DMS114 treated with DMSO at 0.1 percent for 48 hours (cell line): Measurements from ENCODE around the gene NTNG1.

ENCODE experiments used
- DNase-seq: peaks from one replicate; lab custom pipeline; 2025; ENCODE audit not compliant: unreplicated experiment; lab: John Stamatoyannopoulos, UW

Gene NTNG1

DNA sequence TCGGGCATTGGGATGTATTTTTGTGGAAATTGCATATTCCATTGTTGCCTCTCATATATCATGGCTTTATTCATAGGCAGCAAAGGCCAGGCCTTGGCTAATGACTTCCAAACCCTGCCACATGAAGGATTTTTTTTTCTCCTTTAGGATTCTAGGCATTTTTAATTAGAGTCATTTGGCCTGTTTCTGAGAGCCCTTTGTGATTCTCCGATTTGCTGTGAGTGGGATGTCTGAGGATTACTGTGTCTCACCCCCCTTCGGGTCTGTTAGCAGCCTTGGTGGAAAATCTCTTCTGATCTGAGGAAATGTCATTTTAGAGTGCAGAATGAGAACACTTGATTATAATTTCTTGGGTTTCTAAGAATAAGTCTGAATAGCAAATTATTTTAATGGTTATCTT, 253.5 kb downstream of the NTNG1 start:
- no peak for DNase-seq

DNA sequence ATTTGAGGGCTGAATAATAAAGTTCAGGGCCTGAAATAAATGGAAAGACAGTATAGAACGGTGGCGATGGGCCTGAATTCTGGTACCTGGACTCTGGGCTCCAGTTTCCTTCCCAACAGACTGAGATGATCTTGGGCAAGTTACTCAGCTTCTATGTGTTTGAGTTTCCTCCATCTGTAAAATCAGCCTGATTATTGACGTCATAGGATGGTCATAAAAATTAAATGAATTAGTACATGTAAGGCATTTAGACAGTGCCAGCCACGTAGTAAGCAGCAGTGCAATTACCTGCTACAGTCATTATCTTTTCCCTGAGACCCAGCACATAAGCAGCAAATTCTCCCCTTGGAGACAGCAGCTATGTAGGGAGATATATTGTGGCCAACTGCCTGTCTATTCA, 260.9 kb downstream of the NTNG1 start:
- DNase-seq: no peak

DNA sequence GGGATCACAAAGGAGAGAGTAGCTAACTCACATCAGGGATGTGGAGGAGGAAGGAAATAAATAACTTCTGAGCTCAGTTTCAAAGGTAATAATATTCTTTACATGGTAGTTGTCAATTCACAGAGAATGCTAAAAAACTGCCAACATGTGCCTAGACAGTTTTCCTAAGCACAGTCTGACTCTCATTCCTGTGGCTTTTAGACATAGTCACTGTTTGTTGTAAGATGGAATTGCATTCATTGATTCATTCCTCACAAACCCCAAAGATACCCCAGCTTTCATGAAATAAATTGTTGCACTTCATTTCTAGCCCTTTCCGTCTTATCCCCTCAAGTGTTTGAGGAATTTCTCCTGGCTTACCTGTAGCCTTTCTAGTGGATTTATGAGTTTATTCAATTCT, 263.9 kb downstream of the NTNG1 start:
- no peak for DNase-seq

DNA sequence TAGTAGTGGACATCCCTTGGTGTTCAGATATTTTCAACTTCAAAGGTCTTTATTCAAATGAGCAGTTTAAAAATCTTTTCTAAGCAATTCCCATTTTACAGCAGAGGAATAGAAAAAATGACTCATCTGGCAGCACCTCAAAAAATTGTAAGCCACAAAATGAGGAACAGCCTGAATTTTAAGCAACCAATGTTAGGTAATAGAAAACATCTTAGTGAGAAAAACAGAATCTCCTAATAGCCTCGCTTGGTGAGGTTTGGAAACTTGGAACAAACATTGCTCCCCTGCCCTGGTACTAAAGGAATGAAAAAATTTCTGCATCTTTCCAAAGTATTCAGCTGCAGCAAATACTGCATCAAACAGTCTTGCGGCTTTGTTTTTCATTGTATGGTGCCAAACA, 264.4 kb downstream of the NTNG1 start:
- no peak for DNase-seq

DNA sequence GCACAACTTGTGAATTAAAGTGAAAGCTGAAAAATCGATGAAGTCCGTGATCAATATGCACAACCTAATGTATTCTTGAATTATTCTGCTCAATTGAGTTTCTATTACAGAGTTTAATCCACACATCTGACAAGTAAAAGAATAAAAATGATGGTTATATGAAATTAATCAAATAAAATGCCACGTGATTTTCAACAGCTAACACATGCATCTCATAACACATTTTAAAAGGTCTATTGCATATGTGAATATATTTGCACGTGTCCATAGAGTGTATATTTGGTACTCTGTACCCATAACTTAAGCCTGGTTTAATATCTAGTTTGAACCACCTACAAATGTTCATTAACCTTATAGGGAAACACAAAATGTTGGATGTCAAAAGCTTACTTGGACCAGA, 266.2 kb downstream of the NTNG1 start:
- no peak for DNase-seq

DNA sequence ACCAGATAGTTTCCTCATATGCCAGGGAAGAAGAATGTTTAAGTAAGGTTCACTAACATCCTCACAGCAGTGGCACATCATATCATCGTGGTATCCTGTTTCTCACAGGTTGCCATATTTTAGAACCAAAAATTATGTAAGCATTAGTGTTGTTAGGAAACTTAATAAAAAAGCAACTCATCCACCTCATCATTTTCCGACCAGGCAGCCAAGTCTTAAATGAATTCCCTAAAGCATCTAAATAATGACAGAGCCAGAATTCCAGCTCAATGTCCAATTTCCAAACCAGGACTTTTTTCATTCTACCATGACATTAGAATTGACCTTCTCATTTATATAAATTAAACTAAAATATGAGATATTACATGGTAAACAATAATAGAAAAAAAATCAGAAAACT, 272.7 kb downstream of the NTNG1 start:
- DNase-seq: no peak

DNA sequence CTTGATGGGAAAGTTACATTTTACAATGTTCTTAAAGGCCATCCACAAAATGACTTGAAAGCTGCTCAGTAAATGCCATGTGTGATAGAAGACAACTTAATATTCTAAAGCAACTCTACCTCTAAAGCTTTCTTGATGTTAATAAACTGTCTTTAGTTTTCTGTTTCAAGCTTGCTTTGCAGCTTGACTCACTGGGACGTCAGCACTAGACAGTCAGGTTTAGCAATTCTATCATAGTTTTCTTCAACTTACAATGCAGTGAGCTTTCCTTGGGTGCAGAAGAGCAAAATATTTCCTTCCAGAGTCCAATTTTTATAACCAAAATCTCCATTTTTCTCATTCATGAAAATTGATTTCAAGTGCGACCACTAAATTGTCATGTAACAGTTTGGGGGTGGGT, 273.1 kb downstream of the NTNG1 start:
- no peak for DNase-seq

DNA sequence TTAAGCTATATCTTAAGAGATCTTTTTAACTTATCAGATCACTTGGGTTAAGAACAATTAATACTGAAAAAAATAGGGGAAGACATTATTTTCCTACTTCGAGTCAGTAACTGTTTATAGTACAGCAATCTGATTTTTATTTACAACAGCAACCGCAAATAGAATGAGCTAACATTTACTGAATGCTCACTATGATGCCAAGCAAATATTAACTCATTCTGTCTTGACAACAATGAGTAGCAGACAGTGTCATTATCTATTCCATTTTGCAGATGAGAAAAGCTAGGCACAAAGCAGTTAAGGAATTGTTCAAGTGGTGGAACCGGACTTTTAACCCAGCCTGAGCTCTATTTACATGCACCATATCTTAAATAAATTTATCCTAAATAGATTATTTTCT, 273.7 kb downstream of the NTNG1 start:
- no peak for DNase-seq

DNA sequence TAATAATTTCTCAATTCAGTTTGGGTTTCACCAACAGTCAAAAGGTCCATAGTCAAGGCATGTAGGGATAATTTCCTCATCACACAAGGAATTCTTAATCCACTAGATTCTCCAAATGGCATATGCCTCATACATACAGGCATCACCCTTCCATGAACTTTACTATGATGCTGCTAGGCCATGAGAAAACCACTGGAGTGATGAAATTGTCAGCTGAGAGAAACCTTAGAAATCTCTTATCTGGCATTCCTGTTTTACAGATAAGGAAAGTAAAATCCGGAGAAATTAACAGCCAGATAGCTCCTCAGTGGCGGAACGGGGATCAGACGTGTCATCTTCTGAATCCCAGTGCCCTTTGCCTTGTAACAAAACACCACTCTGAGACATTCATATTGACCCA, 274.4 kb downstream of the NTNG1 start:
- DNase-seq: no peak

DNA sequence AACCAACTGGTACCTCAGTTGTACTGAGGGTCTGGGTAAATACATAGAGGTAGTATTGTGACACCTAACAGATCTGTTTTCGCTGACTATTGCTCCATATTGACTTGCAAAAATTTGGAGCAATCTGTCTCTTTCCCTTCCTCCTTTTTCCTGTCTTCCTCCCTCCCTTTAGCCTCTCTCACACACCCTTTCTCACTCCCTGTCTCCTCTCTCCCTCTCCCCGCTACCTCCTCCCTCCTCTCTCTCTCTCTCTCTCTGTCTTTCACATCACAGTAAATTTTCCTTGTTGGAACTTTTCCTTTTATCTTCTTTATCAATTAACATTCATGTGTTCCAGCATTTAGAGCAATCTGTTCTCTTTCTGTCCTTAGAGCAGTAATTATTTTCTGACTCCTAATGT, 278.2 kb downstream of the NTNG1 start:
- DNase-seq: no peak

DNA sequence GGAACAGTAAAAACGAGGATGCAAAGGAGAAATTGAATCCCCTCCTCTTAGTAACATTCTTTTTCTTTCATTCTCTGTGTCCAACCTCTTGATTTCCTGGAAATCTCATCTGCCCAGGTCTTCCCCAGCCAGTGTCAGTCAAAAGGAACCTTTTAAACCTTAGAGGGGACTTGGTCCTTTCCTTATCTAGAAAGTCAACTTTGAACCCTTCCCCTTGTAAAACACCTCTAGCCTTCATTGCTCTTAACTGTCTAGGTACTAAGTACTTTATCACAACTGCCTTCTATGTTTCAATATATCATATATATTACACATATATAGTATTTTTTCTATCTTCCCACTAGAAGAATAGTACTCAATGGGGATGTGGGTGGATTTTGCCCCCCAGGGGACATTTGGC, 282.1 kb downstream of the NTNG1 start:
- no peak for DNase-seq

DNA sequence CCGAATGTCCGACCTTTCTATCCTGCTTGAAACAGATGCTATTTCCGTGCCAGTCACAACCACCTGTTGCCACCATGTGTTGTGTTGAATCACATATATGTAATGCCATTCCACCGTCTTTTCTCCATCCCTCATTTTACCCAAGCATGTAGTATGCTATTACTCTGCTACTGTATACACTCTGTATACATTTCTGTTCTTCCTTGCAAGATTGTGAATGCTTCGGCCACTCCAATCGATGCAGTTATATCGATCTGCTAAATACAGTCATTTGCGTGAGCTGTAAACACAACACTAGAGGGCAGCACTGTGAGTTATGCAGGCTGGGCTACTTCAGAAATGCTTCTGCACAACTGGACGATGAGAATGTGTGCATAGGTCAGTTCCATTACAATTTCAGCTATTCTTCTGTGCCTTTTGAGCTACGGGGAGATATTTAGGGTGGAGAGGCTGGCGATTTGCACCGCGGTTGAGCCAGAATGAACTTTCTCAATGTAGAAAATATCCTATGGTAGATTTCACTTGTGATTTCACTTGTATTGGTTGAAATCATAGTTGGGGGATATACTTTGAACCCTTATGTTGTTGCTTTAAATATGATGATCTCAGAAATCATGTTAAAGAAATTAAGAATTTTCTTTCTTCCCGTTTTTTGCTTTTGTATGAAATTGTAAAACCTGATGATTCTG, 289.8 kb downstream of the NTNG1 start:
- peak; percentile 43 for DNase-seq

DNA sequence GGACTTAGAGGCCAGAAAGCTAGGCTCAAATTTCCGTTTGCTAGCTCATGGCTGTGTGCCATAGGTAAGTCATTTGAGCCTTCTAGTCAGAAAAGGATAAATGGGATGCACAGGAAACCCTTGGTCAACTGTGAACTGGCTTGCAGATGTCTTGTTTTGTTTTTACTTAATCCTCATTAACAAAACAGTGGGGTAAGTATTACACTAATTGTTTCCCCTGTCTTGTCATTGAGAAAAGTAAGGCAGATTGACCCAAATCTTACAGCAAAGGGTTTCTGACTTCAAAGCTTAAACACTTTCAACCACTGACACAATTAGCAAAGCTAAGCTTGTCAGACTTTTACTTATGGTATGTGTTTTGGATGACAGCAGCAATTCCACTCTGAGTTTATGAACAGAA, 291.3 kb downstream of the NTNG1 start:
- DNase-seq: no peak

DNA sequence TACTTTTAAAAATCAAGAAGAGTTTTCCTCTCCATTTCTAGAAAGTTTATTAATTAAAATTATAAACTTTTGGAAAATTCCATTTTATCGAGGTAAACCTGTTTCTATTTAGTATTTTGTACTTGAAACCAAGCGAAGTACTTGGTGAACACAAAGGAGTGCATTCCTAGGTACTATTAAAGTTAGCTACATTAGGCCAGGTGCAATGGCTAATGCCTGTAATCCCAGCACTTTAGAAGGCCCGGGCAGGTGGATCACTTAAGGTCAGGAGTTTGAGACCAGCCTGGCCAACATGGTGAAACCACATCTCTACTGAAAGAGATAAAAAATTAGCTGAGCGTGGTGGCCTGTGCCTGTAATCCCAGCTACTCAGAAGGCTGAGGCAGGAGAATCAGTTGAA, 292.2 kb downstream of the NTNG1 start:
- no peak for DNase-seq

DNA sequence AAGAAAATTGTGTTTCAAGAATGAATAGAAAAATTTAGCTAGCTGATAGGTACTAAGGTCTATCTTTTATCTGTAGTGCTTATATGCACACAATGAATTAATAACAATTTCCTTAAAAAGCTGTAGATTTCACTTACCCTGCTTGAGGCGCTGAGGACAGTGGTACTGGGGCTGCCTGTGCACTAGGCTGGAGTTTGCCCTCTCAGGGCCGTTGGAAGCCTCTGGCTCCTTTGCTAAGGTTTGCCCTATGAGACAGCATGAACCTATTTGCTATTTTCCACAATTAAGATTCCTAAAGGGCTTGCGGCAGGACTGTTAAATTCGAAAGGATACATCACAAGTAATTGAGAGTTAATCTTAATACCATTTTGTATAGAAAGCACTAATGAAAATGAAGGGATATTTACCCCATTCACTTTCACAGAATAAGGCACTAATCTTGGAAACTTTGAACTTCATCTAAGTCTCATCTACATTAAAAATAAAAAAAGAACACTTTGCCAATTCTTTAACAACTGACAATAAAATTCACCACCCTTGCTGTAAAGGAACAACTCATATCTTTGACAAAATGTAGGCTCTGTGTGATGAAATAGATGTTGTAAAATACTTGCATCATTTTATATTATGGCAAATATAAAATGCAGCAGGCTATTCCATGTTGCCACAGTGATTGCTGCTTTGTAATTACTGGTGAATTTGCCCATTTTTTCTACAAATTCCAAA, 293.0 kb downstream of the NTNG1 start:
- DNase-seq: no peak

DNA sequence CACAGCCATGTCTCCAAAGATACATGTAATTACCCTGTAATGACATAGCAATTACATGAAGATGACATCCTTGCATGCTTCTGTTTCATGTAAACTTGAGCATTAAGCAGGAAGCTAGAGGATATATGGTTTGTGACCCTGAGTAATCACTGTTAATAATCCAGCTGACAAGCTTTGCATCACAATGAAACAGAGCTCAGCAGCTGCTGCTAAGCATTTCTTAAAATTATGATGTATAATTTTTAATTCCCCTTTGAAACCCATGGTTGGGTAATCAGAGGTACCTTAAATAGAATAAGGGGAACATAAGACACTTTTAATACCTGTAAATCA, 293.5 kb downstream of the NTNG1 start:
- DNase-seq: no peak

DNA sequence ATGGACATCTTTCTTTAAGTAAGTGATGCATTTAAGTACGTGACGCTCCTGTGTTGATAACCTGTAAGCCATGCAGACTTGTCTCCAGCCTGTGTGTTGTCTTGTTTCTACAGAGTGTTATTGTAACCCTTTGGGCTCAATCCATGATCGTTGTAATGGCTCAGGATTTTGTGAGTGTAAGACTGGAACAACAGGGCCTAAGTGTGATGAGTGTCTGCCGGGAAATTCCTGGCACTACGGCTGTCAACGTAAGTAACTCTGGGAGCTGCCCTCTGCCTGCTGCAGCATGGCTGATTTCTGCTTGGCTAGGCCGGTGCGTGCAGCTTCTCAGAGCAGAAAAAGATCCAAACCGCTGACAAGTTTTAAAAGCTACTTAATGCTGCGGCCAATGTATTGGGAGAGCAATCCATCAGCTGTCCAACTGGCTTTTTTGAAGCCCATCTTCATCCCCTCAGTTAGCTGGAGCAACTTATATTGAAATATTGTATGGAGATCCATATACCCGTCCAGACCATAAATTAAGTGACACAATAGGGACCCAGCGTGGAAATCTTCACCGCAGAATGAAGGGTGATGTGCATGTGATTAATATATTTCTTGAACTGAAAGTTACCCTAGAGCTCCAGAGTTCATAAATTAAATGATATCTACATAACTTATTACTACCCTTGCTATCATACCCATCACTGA, 295.9 kb downstream of the NTNG1 start:
- DNase-seq: no peak

DNA sequence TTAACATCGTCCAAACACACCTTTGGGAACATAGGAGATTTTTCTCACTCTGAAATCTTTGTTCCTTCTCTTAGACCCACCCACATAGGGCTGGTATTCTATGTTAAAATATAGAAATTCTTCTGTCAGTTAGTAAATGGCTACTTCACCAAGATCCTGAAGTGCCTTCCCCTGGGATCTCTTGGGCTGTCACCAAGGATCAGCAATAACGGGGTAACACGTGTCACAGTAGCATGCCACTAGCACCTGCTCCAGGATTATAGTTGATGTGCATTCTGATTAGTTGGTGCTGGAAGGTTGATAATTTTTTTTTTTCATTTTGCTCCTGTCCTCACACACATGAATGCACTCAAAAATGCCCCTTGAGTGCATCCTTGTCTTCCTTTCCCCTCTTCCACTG, 298.7 kb downstream of the NTNG1 start:
- no peak for DNase-seq

DNA sequence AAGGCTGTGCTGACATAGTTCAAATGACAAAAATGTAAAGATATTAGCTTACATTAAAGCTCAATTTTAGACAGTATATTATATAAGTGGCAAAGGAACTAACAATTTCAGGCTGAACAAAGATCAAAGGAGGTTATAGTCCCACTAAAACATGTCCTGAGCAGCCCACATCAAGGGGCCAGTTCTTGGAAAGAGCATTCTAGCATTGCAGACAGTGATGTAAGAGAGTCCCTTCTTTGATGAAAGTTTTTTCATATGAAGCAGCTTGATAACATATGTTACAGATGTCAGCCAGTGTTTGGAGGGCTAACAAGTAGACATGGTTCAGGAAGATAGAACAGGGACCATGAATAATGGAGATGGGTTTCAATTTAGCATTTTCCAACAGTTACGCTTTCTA, 301.7 kb downstream of the NTNG1 start:
- DNase-seq: no peak

DNA sequence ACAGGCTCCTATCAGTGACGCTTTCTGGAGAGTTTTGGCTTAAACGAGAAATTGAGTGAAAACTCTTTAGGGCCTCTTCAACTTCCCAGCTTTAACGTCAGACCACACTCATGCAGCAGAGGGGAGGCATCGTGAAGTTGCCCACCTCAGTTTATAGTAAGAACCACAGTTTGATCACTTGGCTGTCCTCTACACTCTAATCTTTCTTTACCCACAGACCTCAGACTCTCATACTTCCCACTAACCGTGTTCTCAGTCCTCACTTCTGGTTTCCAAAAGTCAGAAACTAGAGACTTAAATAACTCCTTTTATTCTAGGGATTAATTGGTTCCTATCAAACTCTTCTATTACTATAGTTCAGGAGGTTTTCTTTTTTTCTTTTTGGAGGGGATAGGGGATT, 302.2 kb downstream of the NTNG1 start:
- no peak for DNase-seq

DNA sequence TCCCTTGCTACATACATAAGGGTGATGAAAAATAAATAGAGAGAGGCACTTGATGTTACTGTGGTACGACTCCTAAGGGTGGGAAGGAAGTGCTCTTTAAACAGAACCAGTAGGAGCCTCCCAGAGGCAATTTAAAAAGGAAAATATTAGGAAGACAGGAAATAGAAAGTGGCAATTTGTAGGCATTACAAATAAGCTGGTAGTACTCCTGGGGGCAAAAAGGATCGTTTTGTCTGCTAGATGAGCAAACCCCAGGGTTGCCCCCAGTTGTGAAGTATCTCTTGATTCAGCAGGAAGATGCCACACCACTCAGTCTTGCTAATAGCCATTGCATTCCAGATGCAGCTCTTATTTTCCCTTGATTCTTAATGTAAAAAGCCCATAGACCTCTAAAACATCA, 303.0 kb downstream of the NTNG1 start:
- DNase-seq: no peak

DNA sequence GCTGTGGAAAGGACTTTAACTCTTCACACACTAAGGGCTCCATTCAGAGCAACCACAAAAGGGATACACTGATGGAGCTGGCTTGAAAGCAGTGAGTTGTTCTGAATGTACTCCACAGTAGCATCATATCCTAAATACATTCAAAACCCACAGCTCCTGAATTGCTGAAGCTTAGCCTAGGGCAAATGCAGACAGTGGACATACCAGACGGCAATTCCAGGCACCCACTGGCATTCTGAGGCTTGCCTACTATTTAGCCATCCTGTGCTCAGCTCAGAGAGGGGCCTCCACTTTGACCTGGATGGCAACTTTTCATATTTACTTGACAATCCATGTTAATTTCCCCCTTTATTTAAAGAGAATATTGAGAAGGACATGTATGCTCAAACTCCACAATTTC, 303.5 kb downstream of the NTNG1 start:
- DNase-seq: no peak

DNA sequence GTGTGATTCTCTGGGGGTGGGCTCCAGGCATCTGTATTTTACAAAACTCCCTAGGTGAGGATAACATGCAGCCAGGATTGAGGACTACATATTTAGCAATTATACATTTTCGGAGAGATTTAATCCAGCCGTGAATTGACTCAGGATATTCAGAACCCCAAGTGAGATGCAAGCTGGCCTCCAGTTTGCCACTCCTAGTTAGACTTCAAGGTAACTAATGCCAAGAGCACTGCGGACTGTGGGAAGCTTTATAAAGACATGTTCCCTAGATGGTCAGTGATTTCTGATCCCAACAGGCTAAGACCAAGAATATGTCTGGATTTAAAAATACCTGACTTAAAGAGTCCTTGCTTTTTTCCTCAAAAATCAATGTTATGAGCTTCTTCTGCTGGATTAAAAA, 308.5 kb downstream of the NTNG1 start:
- no peak for DNase-seq
